Activated CD4-positive, alpha-beta T cell treated with anti-CD3 and anti-CD28 coated beads for 24 hours (primary cell): ENCODE results near the gene SPATA31E1.
"Not testable (repeated sequence)": the region's sequence is repeated elsewhere in the genome, so short reads cannot be mapped to it uniquely, and the experiment has no call there.

Experiments used
- DNase-seq, 2 donors: peaks; one replicate each; pipeline ENCODE4 v3.0.0-alpha.2; 2020; ENCODE audit warnings: low read depth in 2 of 2

SPATA31E1 gene

DNA sequence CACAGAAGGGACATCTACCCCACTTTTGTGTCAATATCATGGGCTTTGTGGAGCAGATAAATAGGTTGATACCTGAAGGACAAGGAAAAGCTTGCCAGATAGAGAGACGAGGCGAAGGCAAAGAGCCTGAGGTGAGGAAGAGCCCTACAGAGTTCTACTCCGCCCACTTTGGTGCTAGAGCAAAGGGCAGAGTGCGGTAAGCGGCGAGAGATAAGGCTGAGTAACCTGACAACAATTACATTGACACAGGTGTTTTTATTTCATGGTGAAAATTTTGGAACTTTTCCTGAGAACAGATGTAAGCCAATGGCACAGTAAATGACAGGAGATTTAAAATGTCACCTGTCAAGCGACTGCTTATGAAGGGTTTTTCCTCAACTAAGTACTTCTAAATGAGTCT lies 51.8 kb downstream of the SPATA31E1 start:
- not testable (repeated sequence) for DNase-seq

DNA sequence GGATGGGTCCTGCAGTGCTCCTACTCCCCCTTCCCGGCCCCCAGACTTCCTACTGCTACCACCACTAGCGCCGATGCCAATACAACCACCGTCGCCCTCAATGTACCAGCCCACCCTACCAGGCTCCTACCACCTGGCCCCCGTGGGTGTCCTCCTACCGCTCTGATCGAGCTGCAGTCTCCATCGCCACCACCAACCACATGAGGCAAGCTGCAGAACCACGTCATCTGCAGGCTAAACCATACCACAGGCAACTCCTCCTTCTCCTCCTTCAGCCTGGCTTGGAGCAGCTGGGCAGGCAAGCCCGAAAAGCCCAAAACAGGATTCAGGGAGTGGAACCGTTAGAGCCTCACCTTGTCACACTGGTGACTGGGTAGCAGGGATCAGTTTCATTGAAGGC lies 54.7 kb downstream of the SPATA31E1 start:
- not testable (repeated sequence) for DNase-seq

DNA sequence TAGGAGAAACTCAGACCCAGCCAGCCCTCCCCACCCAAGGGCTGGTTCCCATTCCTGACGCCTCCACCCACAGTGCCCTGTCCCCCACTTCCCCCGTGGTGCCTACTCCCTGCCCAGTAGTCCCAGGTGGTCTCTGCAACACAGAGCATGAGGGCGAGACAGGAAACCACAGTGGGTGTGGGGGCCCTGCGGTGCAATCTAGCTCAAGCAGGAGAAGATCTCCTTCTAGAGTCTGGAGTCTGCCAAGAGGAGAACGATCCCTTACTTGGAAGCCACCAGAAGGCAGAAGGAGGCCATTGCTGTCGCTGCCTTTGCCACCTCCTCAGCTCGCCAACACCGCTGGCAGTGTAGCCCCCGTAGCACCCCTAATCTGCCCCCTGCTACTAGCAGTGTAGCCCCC lies 55.2 kb downstream of the SPATA31E1 start:
- DNase-seq, result not testable (repeated sequence)

DNA sequence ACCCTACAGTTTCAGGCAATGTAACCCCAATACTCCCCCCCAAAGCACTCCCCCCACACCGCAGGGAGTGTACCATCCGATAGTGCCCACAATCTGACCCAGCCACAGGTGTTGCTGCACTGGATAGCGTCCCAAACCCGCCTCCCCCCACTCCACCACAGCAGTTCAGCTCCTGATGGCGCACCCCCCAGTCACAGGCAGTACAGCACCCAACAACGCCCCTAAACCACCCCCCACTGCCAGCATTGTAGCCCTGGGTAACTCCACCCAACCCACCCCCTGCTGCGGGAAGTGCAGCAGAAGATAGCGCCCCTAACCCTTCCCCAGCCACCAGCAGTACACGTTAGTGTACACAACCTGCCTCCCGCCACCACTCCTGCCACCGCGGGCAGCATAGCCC lies 55.7 kb downstream of the SPATA31E1 start:
- DNase-seq, result not testable (repeated sequence)
